Type B pancreatic cell (in vitro differentiated cells): ENCODE data around the gene ZC3H4. TPM values are rescaled to one million over a fixed set of nuclear protein-coding genes. Genes with fewer than 3 reads are reported as not detected.

Experiments
- DNase-seq: peaks from one replicate; pipeline ENCODE4 v3.0.0; 2021; ENCODE audit warnings: mixed read lengths; ENCODE audit not compliant: unreplicated experiment; ENCODE audit errors: extremely low spot score
- H3K27ac Mint-ChIP-seq: 2 replicates; pipeline ENCODE4 v1.8.0; 2021; ENCODE audit warnings: mild to moderate bottlenecking, mixed read lengths
- H3K27me3 Mint-ChIP-seq: 2 replicates; pipeline ENCODE4 v1.8.0; 2021; ENCODE audit warnings: mixed read lengths
- H3K36me3 Mint-ChIP-seq: 2 replicates; pipeline ENCODE4 v1.8.0; 2021; ENCODE audit warnings: mixed read lengths
- H3K4me1 Mint-ChIP-seq: one replicate; pipeline ENCODE4 v1.8.0; 2021; ENCODE audit warnings: mixed read lengths; ENCODE audit not compliant: unreplicated experiment
- H3K4me3 Mint-ChIP-seq: 2 replicates; pipeline ENCODE4 v1.8.0; 2021; ENCODE audit warnings: mild to moderate bottlenecking, mixed read lengths
- H3K9me3 Mint-ChIP-seq: 2 replicates; pipeline ENCODE4 v1.8.0; 2021; ENCODE audit warnings: mixed read lengths
- total RNA-seq: library from RNA; stranded (reverse); gene quantifications from 2 replicates; pipeline ENCODE4 v1.2.1, GENCODE V29; 2021; ENCODE audit warnings: low replicate concordance
- TF ChIP-seq, protein P1 (sequence below): fragments of 200-600 bp; sonication (generic); conservative IDR thresholded peaks from 2 replicates; pipeline ENCODE4 v1.5.0; 2021; ENCODE audit warnings: antibody characterized with exemption, mild to moderate bottlenecking

ZC3H4 gene
- total RNA-seq, 1 donor from 2014 or later = 71.4 TPM

- Mint-ChIP-seq H3K27me3 (no peaks in the 10 kb centered on the region), H3K9me3 (no peaks in the 10 kb centered on the region), H3K4me1 (no peaks in the 10 kb centered on the region), H3K27ac (no peak overlapping the region), H3K4me3 (no peak overlapping the region), H3K36me3 (peaks cover 17% of the 10 kb centered on the region)
- TF ChIP-seq, protein P1, sequence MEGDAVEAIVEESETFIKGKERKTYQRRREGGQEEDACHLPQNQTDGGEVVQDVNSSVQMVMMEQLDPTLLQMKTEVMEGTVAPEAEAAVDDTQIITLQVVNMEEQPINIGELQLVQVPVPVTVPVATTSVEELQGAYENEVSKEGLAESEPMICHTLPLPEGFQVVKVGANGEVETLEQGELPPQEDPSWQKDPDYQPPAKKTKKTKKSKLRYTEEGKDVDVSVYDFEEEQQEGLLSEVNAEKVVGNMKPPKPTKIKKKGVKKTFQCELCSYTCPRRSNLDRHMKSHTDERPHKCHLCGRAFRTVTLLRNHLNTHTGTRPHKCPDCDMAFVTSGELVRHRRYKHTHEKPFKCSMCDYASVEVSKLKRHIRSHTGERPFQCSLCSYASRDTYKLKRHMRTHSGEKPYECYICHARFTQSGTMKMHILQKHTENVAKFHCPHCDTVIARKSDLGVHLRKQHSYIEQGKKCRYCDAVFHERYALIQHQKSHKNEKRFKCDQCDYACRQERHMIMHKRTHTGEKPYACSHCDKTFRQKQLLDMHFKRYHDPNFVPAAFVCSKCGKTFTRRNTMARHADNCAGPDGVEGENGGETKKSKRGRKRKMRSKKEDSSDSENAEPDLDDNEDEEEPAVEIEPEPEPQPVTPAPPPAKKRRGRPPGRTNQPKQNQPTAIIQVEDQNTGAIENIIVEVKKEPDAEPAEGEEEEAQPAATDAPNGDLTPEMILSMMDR = no peak
- no peak for DNase-seq
Observed at GRCh38 chr19:47072323-47072722, 41.3 kb downstream of the ZC3H4 start.

- TF ChIP-seq, protein P1 = no peak
- H3K4me1 Mint-ChIP-seq = no peaks in the 10 kb centered on the region
- peaks cover 17% of the 10 kb centered on the region for H3K36me3 Mint-ChIP-seq
- no peak for DNase-seq
- no peak overlapping the region for H3K4me3 Mint-ChIP-seq
- H3K27ac Mint-ChIP-seq = no peak overlapping the region
- H3K27me3 Mint-ChIP-seq = no peaks in the 10 kb centered on the region
- H3K9me3 Mint-ChIP-seq = no peaks in the 10 kb centered on the region
Observed at GRCh38 chr19:47071731-47072130, 41.8 kb downstream of the ZC3H4 start.

GRCh38 chr19:47070756-47071155 is 42.8 kb downstream of the ZC3H4 start:
- no peak for DNase-seq
- no peak overlapping the region for H3K4me3 Mint-ChIP-seq
- H3K9me3 Mint-ChIP-seq = no peaks in the 10 kb centered on the region
- no peaks in the 10 kb centered on the region for H3K4me1 Mint-ChIP-seq
- H3K27ac Mint-ChIP-seq = no peak overlapping the region
- no peaks in the 10 kb centered on the region for H3K27me3 Mint-ChIP-seq
- peaks cover 17% of the 10 kb centered on the region for H3K36me3 Mint-ChIP-seq
- TF ChIP-seq, protein P1 = no peak

GRCh38 chr19:47069795-47070194 is 43.8 kb downstream of the ZC3H4 start:
- no peak for DNase-seq
- H3K36me3 Mint-ChIP-seq = peaks cover 11% of the 10 kb centered on the region
- no peaks in the 10 kb centered on the region for H3K27me3 Mint-ChIP-seq
- no peak overlapping the region for H3K27ac Mint-ChIP-seq
- H3K4me1 Mint-ChIP-seq = no peaks in the 10 kb centered on the region
- H3K9me3 Mint-ChIP-seq = no peaks in the 10 kb centered on the region
- TF ChIP-seq, protein P1 = no peak
- no peak overlapping the region for H3K4me3 Mint-ChIP-seq

DNA sequence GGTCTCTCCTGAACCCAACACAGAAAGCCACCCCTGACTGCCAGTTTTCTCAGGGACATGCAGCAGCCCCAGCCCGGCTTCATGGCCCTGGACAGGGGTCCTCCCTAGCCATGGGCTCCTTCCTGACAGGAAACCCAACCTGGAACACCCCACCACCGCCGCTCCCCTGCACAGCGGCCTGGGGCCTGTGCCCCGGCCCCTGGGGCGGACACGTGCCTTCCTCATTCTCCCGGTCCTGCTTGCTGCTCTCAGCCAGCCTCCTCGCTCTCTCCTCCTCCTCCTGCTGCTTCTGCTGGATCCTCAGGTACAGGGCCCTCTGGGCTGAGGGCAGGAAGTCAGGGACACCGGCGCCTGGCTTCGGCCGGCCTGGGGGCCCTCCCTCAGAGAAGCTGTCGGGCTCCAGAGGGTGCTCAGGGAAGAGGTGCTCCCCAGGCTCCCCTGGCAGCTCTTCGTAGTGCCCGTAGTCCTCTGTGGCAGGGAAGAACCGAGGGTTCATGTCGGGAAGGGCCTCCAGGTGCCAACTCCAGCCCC is 44.6 kb downstream of the ZC3H4 start:
- no peak for DNase-seq
- no peak overlapping the region for H3K4me3 Mint-ChIP-seq
- H3K4me1 Mint-ChIP-seq = no peaks in the 10 kb centered on the region
- H3K27ac Mint-ChIP-seq = no peak overlapping the region
- no peaks in the 10 kb centered on the region for H3K9me3 Mint-ChIP-seq
- TF ChIP-seq, protein P1 = no peak
- H3K27me3 Mint-ChIP-seq = no peaks in the 10 kb centered on the region
- peaks cover 11% of the 10 kb centered on the region for H3K36me3 Mint-ChIP-seq

- Mint-ChIP-seq H3K4me1 (no peaks in the 10 kb centered on the region), H3K4me3 (no peak overlapping the region), H3K27ac (no peak overlapping the region), H3K36me3 (peaks cover 11% of the 10 kb centered on the region), H3K9me3 (no peaks in the 10 kb centered on the region), H3K27me3 (no peaks in the 10 kb centered on the region)
- no peak for DNase-seq
- TF ChIP-seq, protein P1 = no peak
Observed at GRCh38 chr19:47068246-47068645, 45.3 kb downstream of the ZC3H4 start.
